GM19240 (cell line): Measurements from ENCODE around the gene PGF.

Experiments
- DNase-seq: peaks from one replicate; pipeline ENCODE4 v3.0.0; 2011; ENCODE audit warnings: low spot score; ENCODE audit not compliant: insufficient read length

Gene PGF

DNA sequence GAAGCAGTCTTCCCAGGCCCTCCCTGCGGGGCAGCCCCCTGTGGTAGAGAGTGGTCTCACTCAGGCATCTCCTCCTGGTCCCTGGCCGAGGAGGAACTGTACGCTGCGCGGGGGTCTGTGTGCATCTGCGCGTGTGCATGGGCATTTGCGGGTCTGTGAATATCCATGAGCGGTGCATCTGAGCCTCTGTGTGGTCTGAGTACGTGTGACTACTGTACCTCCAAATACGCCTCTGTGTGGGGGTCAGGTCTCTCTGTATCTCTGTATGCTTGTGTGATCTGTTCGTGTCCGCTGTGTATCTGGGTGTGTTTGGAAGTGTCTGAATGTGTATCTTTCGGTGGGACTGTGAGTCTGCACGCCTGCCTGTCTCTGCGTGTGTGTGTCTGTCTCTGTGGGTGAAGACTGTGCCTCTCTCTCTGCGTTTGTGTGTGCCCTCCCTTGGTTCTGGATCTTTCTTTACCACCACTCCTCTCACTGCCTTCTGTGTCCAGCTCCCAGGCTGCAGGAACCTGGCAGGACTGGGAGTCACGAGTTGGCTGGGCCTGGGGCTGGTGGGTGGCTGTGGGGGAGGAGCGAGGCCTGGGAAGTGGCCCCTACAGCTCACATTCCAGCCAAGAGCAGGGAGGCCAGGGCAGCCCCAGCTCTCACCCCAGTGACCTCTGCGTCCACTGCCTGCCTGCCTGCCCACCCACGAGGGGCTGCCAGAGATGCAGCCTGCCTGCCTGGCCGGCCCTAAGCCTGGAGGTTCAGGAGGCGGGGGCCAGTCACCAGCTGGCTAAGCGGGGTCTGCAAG lies 1.1 kb upstream of the PGF start:
- DNase-seq: no peak

DNA sequence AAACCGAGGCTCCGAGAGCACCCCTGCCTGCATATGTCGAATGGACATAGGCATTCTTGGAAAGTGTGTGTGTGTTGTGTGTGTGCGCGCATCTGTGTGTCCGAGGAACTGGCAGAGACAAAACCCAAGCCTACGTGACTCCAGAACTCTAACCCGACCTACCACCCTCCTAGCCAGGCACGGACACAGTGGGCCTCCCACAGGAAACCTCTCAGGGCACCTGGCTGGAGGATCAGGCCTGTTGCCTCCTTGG lies 556 bp upstream of the PGF start:
- DNase-seq: no peak

DNA sequence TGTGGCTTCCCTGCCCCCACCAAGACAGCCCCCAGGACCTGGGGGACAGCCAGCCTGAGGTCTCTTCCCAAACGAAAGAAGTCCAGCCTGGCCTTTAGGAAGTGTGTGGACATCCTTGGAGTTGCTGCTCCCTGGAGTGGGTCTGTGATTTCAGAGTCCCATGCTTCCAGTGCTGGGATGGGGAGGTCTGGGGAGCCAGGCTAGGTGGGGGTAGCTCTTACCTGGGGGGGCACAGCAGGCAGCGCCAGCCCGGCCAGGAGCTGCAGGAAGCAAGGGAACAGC lies 509 bp downstream of the PGF start:
- DNase-seq: no peak

DNA sequence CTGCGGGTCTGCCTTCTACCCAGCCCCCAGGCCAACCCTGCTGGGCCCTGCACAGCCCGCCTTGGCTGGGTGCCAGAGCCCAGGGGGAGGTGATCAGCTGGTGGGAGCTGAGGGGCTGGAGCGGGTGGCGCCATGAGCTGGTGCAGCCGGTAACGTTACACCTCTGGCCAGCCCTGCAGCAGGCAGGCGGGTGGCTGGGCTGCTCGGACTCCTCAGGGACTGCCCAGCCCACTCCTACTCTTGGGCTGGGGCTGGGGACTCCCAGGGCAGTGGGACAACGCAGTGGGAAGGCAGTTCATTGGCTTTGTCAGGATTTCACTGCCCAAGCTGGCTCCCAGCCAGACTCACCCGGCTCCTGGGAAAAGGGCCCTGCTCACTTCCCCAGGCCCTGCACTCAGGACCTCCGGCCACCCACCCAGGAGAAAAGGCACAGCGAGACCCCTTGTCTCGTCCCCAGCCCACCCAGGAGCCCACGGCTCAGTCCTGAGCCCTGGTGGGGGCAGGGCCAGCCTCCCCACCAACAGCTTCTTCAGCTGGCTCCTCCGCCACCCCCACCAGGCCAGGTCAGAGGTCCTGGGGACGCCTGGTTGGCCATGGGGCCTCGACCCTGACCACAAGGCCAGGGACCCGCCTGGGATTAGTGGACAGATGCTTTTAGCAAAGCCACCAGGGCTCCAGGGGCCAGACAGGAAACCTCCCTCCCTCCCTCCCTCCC lies 1.0 kb downstream of the PGF start:
- no peak for DNase-seq

DNA sequence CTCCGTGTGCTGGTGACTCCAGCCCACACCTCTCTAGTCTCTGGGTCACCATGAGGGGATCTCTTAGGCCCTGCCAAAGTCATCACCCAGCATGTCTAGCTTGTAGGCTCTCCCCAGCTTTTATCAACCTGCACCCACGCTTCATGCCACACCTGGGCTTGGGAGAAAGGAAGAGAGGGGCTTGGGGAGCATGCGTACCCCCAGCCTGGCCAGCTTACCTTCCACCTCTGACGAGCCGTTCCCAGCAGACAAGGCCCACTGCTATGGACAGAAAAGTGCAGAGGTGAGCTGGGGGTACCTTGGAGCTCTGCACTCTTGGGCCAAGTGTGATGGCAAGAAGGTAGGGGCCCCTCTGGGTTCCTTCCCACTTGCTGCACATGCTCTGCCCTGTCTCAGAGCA lies 1.7 kb downstream of the PGF start:
- DNase-seq: no peak

DNA sequence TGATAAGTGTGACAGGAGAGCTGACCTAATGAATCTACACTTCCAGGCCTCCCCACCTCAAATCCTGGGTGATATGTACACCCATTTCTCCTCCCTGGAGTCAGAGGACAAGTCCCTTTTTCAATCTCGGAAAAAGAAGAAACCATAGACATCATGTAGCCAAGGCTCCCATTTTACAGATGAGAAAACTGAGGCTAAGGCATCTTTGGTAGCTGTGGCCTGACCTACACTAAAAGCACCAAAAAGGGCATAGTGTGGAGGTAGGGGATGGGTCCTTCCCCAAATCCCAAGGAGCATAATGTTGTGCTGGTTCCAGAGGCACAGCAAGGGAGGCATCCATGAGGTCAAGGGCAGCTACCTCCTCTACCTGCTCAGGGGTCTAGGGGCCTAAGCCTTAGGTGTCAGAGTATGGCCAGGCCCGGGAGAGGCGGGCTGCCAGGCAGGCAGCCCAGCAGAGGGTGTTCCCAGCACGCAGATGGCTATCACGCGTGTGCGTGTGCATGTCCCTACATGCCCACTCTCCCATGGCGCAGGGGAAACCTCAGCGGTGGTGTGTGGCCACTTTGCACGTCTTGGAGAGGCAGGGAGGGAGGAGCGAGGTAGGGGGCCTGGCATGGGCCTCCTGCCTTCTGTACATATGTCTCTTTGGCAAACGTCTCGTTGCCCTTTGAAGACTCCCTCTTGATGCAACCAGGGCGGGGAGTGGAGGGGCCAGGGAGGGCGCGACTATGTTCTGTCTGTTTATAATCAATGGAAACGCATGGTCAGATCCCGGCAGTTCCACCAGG lies 2.5 kb downstream of the PGF start:
- no peak for DNase-seq

DNA sequence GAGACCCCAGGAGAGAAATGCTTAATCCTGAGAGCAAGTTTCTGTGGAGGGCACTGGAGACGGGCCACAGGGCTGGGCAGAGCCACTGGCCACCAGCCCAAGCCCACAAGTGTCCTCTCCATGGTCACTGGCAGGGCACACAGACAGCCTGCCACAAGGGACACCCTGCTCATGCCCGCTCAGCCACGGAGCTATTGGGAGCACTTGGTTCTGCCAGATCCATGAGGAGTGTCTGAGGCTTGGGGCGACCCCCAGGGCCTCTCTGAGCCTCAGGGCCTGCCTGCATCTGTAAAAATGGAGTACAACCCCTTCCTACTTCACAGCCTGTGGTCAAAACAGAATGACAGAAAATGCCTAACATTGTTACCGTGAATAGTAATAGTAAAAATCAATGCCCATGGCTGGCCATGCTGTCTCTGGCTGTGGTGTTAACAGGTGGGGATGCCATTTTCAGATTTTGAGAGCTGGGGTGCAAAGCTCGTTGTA lies 3.2 kb downstream of the PGF start:
- no peak for DNase-seq

DNA sequence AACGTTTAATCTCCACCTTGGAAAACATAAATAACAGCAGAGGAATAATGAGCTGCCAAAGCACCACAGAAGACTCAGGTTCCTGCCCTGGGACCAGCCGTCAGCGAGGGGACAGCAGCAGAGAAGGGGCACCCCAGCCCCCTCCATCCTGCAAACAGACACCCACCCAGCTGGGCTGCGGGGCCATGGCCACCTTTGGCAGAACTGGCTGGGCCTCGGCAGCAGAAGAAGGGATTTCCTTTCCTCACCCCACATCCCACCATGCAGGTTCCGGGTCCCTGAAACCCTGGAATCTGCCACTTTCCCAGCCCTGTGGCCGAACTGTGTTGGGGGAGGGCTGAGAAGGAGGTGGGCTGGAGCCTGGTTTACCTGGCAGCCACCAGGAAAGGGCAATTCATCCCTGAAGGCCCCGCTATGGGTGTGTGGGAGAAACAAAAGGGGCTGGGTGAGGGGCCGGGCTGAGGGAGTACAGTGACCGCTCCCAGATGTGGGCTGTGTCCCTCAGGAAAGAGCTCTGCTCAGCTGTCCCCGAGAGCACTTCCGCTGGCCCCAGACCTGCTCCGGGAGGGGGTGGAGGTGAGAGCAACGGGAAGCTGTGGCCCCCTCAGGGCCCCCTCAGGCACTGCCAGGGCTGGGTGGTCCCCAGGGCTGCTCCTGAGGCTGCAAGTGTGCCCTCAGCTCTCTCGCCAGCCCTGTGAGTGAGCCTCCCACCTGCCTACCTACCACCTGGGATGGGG lies 3.8 kb downstream of the PGF start:
- DNase-seq: no peak

DNA sequence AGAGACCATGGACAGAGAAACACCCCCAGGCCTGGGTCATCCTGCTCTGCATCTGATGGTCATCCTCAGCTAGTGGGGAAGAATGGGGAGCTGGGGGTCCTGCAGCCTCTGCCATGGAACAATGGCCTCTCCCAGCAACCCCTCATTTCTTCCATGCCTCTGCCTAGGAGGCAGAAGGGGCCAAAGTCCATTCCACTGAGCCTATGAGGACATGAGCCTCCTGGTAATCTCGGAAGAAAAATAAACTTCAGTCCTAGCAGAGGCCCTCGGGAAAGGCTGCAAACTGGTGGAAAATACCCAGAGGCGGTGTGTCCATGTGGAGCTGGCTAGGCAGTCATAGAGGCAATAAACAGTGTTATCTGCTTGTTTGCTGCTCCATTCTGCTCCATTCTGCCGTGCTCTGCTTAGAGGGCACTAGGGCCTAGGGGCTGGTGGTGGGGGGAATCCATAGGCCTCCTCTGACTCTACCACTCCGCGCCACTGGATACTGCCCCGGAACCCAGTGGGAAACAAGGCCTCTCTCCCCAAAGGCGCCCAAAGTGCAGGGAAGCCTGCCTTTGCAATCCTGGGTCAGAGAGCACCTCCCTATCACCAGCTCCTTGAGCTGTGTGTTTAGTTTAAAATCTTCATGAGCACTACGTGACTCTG lies 4.5 kb downstream of the PGF start:
- no peak for DNase-seq

DNA sequence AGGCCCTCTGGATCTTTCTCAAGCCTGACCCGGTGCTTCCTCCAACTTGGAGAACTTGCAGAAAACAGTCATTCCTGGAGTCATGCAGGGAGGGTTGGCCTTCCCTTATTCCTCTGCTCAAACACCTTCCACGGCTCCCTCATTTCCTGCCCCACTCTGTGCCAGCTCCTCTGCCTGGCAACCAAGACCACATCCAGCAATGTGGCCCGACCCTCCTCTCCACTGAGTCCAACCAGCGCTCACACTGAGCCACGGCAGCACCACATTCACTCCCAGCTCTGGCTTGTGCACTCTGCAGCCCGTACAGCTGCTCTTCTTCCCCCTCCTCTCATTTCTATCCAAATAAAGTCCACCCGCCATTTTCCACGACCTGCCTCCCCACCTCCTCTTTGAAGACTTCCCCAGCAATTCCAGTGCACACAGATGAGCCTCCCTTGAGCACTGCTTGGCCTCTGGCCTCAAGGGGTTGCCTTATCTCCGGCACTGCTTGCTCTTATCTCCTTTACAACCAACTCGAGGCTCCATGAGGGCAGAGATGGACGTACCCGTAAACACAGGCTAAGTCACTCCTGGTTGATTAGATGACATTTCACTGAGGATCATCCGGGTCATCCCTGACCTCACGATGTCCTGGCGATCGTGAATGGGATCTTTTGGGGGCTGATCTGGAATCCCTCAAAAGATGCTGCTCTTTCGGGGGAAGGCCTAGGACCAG lies 5.4 kb downstream of the PGF start:
- no peak for DNase-seq

DNA sequence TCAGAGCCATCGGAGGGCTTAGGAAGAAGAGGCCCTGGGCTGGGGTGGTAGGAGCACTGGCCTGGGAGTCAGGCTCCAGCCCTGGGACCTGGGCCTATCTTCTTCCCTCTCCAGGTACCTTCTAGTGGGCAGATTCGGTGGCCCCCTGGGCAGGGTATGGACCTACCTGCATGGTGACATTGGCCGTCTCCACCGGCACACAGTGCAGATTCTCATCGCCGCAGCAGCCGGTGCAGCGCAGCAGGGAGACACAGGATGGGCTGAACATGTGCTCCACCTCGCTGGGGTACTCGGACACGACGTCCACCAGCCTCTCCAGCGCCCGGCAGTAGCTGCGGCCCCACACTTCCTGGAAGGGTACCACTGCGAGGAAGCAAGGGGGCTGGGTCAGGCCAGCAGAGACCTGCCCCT lies 6.2 kb downstream of the PGF start:
- no peak for DNase-seq

DNA sequence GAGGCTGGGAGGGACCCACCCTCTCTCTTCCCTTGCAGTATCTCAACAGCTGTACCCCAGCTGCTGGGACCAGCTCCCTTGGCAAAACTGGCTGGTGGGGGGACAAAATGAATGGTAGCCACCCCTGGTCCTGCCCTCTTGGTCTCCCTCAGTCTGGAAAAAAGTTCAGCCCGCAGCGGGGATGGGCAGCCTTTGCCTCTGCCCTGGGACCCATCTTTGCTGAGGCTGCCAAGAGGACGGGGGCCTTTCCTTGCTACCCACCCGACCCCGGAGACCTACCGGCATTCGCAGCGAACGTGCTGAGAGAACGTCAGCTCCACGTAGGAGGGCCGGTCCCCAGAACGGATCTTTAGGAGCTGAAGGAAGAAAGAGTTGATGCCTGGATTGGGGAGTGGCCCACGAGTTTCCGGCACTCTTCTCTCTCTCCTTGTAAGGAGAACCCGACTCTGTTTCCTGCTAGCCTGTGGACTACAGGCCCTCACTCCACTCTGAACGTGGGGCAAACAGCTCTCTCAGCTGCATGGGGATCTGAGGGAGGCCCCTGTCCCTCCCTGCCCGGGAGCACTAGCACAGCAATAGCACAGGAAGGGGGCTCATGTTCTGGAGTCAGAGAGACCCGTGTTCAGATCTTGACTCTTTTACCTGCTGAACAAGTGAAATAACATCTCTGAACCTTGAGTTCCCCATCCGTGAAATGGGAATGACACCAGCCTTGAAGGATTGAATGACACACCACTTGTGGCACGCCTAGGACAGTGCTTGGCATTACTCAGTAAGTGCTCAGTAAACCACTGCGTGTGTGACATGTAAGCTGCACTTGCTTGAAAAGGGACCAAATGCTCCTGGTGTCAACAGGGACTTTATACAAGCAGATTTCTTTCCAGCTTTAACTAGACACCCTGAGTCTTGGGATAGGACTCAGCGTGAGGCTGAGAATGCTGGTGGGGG lies 6.9 kb downstream of the PGF start:
- DNase-seq: no peak

DNA sequence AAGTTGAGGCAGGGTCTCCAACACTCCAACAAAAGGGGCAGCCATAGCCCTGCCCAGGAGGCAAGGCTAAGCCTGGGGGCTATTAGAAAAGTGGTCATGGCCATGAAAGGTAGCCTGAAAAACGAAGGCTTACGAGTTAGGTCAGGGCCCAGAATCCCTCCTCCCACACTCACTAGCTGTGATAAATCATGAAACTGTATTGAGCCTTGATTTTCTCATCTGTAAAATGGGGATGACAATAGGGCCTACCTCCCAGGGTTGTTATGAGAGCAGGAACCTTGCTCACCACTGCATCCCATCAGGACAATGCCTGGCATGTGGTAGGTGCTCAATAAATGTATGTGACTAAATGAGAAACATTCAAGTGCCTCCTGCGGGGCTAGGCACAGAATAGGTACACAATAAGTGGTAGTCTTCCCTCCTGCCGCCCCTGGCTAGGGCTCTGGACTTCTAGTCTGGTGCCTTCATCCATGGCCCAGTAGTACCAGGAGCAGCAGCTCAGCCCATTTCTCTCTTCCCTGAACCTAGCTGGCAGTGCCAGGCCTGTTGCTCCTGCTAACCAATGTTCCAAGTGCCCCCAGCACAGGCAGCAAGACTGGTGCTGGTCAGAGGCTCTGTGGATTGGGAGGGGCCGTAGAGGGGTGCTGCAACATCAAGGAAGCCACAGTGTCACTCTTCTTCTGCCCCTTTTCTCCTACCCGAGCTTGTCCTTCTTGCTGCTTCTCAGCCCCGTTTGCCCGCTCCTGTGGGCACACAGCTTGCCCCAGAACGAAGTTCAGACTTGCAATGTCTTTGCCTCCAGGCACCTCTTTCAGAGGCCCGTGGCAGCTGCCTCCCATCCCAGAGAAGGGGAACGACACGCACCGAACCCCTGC lies 7.8 kb downstream of the PGF start:
- no peak for DNase-seq

DNA sequence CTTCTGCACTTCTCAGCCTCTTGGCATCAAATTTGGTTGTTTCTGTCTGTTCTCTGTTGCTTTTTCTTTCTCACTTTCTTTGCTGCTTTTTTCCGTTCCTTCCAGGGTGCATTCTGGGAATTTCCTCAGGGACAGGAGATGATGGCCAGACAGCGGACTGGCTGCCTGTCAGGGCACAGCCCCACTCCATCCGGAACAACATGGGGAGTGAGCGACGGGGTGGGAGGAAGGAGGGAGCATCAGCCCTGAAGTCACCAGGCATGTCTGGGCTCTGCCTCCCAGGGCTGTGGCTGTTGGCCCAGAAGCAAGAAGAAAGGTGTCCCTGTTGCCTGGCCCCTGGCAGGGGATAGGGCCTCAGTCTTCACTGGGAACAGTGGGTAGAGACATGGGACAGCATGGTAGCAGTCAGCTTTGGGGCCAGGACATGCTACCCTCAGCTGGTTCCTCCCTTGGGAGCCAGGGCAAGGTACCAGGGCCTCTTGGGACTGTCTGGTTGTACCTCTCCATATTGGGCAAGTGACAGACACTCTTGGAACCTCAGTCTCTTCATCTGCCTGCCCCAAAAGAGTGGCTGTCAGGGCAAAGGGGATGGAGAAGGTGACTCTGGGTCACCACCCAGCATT lies 8.6 kb downstream of the PGF start:
- no peak for DNase-seq

DNA sequence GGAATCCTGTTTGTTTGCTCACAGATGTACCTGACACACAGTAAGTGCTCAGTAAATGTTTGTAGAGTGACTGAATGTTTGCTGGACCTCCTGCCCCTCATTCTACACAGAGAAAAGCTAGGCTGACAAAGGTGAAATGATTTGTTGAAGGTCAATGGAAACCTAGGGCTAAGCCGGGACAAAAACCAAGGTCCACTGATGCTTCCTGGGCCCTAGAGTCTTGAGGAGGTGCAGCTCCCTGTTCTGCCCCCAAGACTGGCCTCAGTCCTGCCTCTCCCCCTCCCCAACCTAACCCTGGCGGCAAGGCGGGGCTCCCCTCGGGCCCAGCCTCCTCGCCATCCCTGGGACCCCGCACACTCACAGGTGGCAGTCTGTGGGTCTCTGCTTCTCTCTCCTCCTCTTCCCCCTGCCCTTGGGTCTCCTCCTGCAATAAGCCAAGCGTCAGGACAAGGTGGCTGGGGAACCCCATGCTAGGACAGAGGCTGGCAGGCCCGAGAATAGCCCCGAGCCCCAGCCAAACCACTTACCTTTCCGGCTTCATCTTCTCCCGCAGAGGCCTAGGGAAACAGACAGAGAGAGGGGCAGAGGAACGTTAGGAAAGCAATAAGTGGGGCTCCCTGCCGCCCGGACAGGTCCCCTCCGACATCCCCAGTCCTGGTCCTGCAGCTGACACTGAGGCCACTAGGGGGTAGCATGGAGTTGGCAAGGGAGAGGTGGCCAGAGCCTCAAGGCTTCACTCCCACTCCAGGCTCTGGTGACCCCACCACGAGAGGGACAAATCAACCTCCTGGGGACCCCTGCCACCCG lies 9.3 kb downstream of the PGF start:
- DNase-seq: peak; percentile 94

DNA sequence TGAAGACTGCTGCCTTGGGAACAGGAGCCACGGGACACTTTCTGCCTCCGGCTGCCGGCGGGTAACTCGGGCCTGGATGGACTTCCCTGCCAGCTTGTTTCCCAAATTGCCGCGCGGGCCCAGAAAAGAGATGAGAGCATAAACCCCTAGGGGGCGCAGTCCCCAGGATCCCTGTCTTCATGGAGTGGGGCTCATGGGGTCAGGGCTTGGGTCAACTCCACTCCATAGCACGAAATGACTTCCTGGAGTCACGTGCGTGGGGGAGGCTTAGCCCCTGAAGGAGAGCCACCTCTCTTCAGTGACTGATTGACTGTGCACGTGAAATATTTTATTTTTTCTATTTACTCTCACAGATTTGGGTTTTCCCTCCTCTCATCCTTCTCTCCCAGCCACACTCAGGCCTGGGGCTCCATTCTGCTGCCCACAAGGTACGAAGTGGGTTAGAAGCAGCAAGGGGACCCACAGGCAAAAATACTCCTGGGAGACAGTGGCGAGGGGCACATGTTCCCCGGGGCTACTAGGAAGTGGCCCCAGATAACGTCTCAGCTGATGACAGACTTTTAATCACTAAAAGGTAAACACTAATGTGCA lies 10.0 kb downstream of the PGF start:
- no peak for DNase-seq

DNA sequence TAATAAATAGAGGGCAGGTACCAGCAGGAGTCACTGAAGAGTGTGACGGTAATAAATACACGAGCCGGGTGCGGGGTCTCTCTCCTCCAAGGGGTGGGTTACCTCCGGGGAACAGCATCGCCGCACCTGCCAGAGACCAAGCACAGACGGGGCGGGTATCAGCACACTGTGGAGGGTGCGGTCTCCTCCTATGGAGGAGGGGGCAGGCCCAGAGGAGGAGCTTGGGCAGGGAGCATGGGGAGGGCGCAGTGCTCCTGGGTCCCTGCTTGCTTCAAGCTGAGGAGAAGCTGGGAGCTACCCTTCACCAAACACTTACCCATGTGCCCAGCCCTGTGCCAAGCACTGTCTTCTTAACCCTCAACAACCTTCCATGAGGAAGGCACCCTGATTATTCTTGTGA lies 12.8 kb downstream of the PGF start:
- DNase-seq: no peak
